Activated CD8-positive, alpha-beta memory T cell treated with anti-CD3 and anti-CD28 coated beads, Interleukin-2, amount 10 ng/mL, durations not matched to agents 7 days and 5 days (primary cell): Measurements from ENCODE around the gene PARP6. TPM values are rescaled to one million over a fixed set of nuclear protein-coding genes. Genes with fewer than 3 reads are reported as not detected.

ENCODE experiments used
- ATAC-seq: fragments of 150-1000 bp; cut with Tn5 transposase; one replicate; pipeline ENCODE4 v1.10.0; 2021; ENCODE audit warnings: moderate library complexity
- CTCF ChIA-PET: fragments of 350-600 bp; sonication (Branson Sonifier 250); formaldehyde crosslinking; loops from one replicate; lab custom pipeline; 2021; ENCODE audit warnings: antibody characterized with exemption; lab: Charles Lee
- DNase-seq: peaks from one replicate; pipeline ENCODE4 v3.0.0-alpha.2; 2020
- H3K27ac Mint-ChIP-seq: one replicate; pipeline ENCODE4 v1.8.0; 2021; ENCODE audit warnings: mild to moderate bottlenecking, mixed read lengths
- H3K27me3 Mint-ChIP-seq: one replicate; pipeline ENCODE4 v1.8.0; 2021; ENCODE audit warnings: mixed read lengths
- H3K36me3 Mint-ChIP-seq: one replicate; pipeline ENCODE4 v1.8.0; 2021; ENCODE audit warnings: mild to moderate bottlenecking, mixed read lengths
- H3K4me1 Mint-ChIP-seq: one replicate; pipeline ENCODE4 v1.8.0; 2021; ENCODE audit warnings: mixed read lengths
- H3K4me3 Mint-ChIP-seq: one replicate; pipeline ENCODE4 v1.8.0; 2021; ENCODE audit warnings: mild to moderate bottlenecking, moderate library complexity, mixed read lengths
- H3K9me3 Mint-ChIP-seq: one replicate; pipeline ENCODE4 v1.8.0; 2022; ENCODE audit warnings: low read depth, mixed read lengths
- total RNA-seq, 2 experiments: library from RNA; stranded (reverse); gene quantifications; one replicate each; pipeline ENCODE4 v1.2.3, GENCODE V29; 2021

PARP6 gene
- total RNA-seq, 2 experiments from 2014 or later = 55.5 to 66.6 TPM

DNA sequence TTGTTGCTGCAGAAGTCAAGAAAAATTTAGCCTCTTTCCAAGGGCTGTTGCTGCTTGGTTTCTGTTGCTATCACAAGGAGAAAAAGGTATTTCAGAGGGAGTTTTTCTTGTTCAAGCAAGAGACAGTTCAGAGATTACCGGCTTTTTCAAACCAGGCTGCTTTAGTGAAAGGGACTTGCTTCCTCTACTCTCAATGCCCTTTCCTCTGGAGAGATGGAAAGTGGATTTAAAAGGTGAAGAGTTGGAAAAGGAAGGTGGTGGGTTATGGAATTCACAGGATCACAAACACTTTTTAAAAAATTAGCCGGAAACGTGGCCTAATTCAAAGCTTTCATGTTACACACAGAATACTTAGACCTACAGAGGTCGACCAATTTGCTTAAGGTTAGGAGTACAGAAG lies 1.1 kb downstream of the PARP6 start:
- DNase-seq (no peak), ATAC-seq (no peak)
- CTCF ChIA-PET = no interaction called here
- peak overlapping the region; percentile 77 for H3K27ac Mint-ChIP-seq
- no peaks in the 10 kb centered on the region for H3K9me3 Mint-ChIP-seq
- peaks cover 11% of the 10 kb centered on the region for H3K36me3 Mint-ChIP-seq
- H3K4me3 Mint-ChIP-seq = peak overlapping the region; percentile 82
- peaks cover 28% of the 10 kb centered on the region for H3K4me1 Mint-ChIP-seq
- H3K27me3 Mint-ChIP-seq = no peaks in the 10 kb centered on the region

- CTCF ChIA-PET = interaction anchor here (0.9 to 1.0 kb wide), 2 partner anchors 38 to 43 kb away, joined by 3 read pairs; no protein-coding TSS in a partner anchor
- no peak for DNase-seq
- Mint-ChIP-seq H3K4me1 (peaks cover 28% of the 10 kb centered on the region), H3K27me3 (no peaks in the 10 kb centered on the region), H3K9me3 (no peaks in the 10 kb centered on the region), H3K36me3 (peaks cover 17% of the 10 kb centered on the region), H3K27ac (no peak overlapping the region), H3K4me3 (no peak overlapping the region)
- ATAC-seq = no peak
Measured at GRCh38 chr15:72269739-72270138, 2.6 kb downstream of the PARP6 start.

GRCh38 chr15:72265031-72265430 lies 7.3 kb downstream of the PARP6 start:
- peaks cover 6% of the 10 kb centered on the region for H3K4me1 Mint-ChIP-seq
- CTCF ChIA-PET = no interaction called here
- H3K27me3 Mint-ChIP-seq = no peaks in the 10 kb centered on the region
- ATAC-seq = no peak
- no peaks in the 10 kb centered on the region for H3K9me3 Mint-ChIP-seq
- peaks cover 47% of the 10 kb centered on the region for H3K36me3 Mint-ChIP-seq
- no peak for DNase-seq
- no peak overlapping the region for H3K4me3 Mint-ChIP-seq
- H3K27ac Mint-ChIP-seq = no peak overlapping the region

- Mint-ChIP-seq H3K27ac (no peak overlapping the region), H3K36me3 (peaks cover 37% of the 10 kb centered on the region), H3K4me1 (peaks cover 2% of the 10 kb centered on the region), H3K9me3 (no peaks in the 10 kb centered on the region), H3K4me3 (no peak overlapping the region), H3K27me3 (no peaks in the 10 kb centered on the region)
- DNase-seq = no peak
- CTCF ChIA-PET = no interaction called here
- no peak for ATAC-seq
Measured at GRCh38 chr15:72252663-72253299, 19.6 kb downstream of the PARP6 start.

GRCh38 chr15:72249142-72249810 lies 23.1 kb downstream of the PARP6 start:
- no peak overlapping the region for H3K27ac Mint-ChIP-seq
- H3K36me3 Mint-ChIP-seq = peaks cover 26% of the 10 kb centered on the region

GRCh38 chr15:72248514-72248913 lies 23.8 kb downstream of the PARP6 start:
- peaks cover 27% of the 10 kb centered on the region for H3K36me3 Mint-ChIP-seq
- CTCF ChIA-PET = interaction anchor here (0.8 kb wide), 1 partner anchor 22 kb away, joined by 3 read pairs; no protein-coding TSS in a partner anchor
- no peak for ATAC-seq

More at GRCh38 chr15:72249142-72249810, 23.1 kb downstream of the PARP6 start:
- no peak for ATAC-seq
- Mint-ChIP-seq H3K4me1 (peaks cover 2% of the 10 kb centered on the region), H3K27me3 (no peaks in the 10 kb centered on the region), H3K9me3 (no peaks in the 10 kb centered on the region), H3K4me3 (no peak overlapping the region)
- DNase-seq = no peak
- CTCF ChIA-PET = no interaction called here

DNA sequence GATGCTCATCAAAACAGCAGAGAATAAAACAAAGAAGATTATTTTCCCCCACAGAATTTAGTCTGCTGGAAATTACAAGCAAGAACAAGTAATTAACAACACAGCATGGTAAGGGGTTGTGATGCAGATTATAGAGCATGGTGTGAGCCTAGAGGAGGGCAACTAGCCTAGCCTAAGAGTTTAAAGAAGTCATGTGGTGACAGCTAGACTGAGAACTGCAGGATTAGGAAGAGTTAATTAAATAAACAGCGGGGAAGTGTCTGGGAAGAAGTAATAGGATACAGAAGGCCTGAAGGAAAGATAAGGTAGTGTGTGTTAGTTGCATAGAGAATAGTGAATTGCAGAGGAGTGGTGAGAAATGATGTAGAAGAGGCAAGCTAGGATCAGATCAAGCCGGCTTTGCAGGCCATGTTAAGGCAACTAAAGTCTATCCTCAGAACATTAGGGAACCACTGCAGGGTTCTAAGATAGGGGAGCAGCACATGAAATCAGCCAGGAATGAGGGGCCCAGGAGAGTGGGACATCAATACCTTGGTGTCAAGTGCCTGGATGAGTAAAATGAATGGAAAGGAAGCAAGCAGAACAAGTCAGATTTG lies 29.5 kb downstream of the PARP6 start:
- H3K4me3 Mint-ChIP-seq = no peak overlapping the region
- H3K36me3 Mint-ChIP-seq = peaks cover 28% of the 10 kb centered on the region
- ATAC-seq (no peak), DNase-seq (no peak)
- no peaks in the 10 kb centered on the region for H3K27me3 Mint-ChIP-seq
- H3K4me1 Mint-ChIP-seq = peaks cover 6% of the 10 kb centered on the region
- H3K9me3 Mint-ChIP-seq = no peaks in the 10 kb centered on the region
- CTCF ChIA-PET = interaction anchor here (0.6 to 8.3 kb wide), 3 partner anchors 16 to 43 kb away, joined by 4 to 57 read pairs (median 11); no protein-coding TSS in a partner anchor
- no peak overlapping the region for H3K27ac Mint-ChIP-seq

More at GRCh38 chr15:72248514-72248913, 23.8 kb downstream of the PARP6 start:
- Mint-ChIP-seq H3K4me1 (peaks cover 2% of the 10 kb centered on the region), H3K9me3 (no peaks in the 10 kb centered on the region), H3K27ac (no peak overlapping the region), H3K4me3 (no peak overlapping the region), H3K27me3 (no peaks in the 10 kb centered on the region)
- no peak for DNase-seq

GRCh38 chr15:72239652-72240051 lies 32.7 kb downstream of the PARP6 start:
- Mint-ChIP-seq H3K4me3 (no peak overlapping the region), H3K36me3 (peaks cover 28% of the 10 kb centered on the region), H3K4me1 (peaks cover 23% of the 10 kb centered on the region), H3K27ac (no peak overlapping the region), H3K9me3 (no peaks in the 10 kb centered on the region), H3K27me3 (no peaks in the 10 kb centered on the region)
- no peak for ATAC-seq
- CTCF ChIA-PET = interaction anchor here (1.6 to 8.3 kb wide), 2 partner anchors 12 to 34 kb away, joined by 7 to 57 read pairs; no protein-coding TSS in a partner anchor
- no peak for DNase-seq

GRCh38 chr15:72238586-72238985 lies 33.8 kb downstream of the PARP6 start:
- Mint-ChIP-seq H3K27me3 (no peaks in the 10 kb centered on the region), H3K36me3 (peaks cover 20% of the 10 kb centered on the region), H3K4me3 (no peak overlapping the region), H3K4me1 (peaks cover 23% of the 10 kb centered on the region), H3K27ac (no peak overlapping the region), H3K9me3 (no peaks in the 10 kb centered on the region)
- ATAC-seq = no peak
- DNase-seq = no peak
- CTCF ChIA-PET = interaction anchor here (1.6 to 8.3 kb wide), 2 partner anchors 11 to 35 kb away, joined by 7 to 57 read pairs; no protein-coding TSS in a partner anchor

GRCh38 chr15:72237853-72238224 lies 34.5 kb downstream of the PARP6 start:
- Mint-ChIP-seq H3K4me1 (peaks cover 26% of the 10 kb centered on the region), H3K9me3 (no peaks in the 10 kb centered on the region), H3K36me3 (peaks cover 19% of the 10 kb centered on the region), H3K27me3 (no peaks in the 10 kb centered on the region), H3K4me3 (no peak overlapping the region), H3K27ac (peak overlapping the region; percentile 84)
- ATAC-seq = no peak
- CTCF ChIA-PET = interaction anchor here (1.4 to 8.3 kb wide), 3 partner anchors 11 to 35 kb away, joined by 4 to 57 read pairs (median 7); no protein-coding TSS in a partner anchor
- DNase-seq = no peak

- H3K4me1 Mint-ChIP-seq = peaks cover 32% of the 10 kb centered on the region
- no peaks in the 10 kb centered on the region for H3K9me3 Mint-ChIP-seq
- H3K36me3 Mint-ChIP-seq = peaks cover 14% of the 10 kb centered on the region
- CTCF ChIA-PET = interaction anchor here (1.4 to 8.3 kb wide), 2 partner anchors 10 to 36 kb away, joined by 4 to 57 read pairs; no protein-coding TSS in a partner anchor
- peak overlapping the region; percentile 84 for H3K27ac Mint-ChIP-seq
- DNase-seq = peak; percentile 91
- peak; percentile 92 for ATAC-seq
- peak overlapping the region; percentile 33 for H3K4me3 Mint-ChIP-seq
- H3K27me3 Mint-ChIP-seq = no peaks in the 10 kb centered on the region
Measured at GRCh38 chr15:72237029-72237852, 35.1 kb downstream of the PARP6 start.

- Mint-ChIP-seq H3K4me1 (peaks cover 37% of the 10 kb centered on the region), H3K9me3 (no peaks in the 10 kb centered on the region), H3K36me3 (peaks cover 9% of the 10 kb centered on the region), H3K27ac (peak overlapping the region; percentile 84), H3K27me3 (no peaks in the 10 kb centered on the region), H3K4me3 (peak overlapping the region; percentile 33)
- CTCF ChIA-PET = interaction anchor here (1.4 to 8.3 kb wide), 2 partner anchors 9 to 37 kb away, joined by 4 to 57 read pairs; no protein-coding TSS in a partner anchor
- DNase-seq (no peak), ATAC-seq (no peak)
Measured at GRCh38 chr15:72236381-72237003, 35.9 kb downstream of the PARP6 start.
